ENCODE results near the gene HEBP1.

HEBP1 gene

DNA sequence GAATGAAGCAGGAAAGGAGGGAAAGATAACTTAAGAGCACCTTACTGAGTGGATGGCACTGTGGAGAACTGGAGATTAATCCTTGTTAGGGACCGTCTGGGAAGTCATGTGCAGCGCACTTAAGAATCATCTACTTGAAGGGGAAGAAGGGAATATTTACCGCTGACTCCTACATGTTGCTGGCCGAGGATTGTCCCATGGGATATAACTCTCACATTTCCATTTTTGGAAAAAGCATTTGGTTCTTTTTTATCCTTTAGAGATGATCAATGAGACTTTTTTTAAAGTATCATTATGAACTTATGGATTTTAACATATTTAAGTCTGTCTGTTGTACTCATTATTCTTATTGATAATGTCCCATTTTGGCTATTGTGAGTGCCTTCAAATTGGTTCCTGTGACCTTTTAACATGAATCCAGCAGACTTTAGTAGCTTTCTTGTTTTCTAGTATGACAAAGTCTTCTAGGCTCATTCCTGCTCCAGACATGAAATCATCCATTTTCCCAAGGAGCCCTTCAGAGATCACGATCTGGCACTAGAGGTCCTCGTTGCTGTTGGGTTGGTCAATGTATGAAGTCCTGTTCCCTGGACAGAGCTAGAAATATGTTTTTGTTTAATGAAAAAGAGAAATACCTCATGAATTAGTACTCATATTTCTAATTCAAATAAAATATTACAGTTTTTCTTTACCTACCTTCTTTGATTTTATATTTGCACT is 23.9 kb upstream of the HEBP1 start:
- no peak for DNase-seq

- DNase-seq: no peak
Observed at GRCh38 chr12:13022851-13023271, 22.8 kb upstream of the HEBP1 start.

DNA sequence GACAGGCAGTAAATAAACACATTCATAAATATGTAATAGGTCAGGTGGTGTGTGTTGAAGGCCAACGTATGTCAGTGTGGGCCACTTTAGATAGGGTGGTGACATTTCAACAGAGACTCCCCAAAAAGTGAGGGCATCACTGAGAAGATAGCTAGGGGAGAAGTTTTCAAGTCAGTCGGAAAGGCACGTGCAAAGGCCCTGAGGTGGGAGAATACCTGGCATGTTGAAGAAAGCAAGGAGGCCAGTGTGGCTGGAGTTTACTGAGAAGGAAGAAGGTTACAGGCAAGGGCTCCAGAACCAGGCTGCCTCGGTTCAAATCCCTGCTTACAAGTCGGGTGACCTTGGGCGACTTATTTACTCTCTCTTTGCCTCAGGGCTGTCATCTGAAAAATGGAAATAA is 11.0 kb upstream of the HEBP1 start:
- DNase-seq: no peak

- no peak for DNase-seq
Observed at GRCh38 chr12:13008741-13009380, 8.8 kb upstream of the HEBP1 start.

DNA sequence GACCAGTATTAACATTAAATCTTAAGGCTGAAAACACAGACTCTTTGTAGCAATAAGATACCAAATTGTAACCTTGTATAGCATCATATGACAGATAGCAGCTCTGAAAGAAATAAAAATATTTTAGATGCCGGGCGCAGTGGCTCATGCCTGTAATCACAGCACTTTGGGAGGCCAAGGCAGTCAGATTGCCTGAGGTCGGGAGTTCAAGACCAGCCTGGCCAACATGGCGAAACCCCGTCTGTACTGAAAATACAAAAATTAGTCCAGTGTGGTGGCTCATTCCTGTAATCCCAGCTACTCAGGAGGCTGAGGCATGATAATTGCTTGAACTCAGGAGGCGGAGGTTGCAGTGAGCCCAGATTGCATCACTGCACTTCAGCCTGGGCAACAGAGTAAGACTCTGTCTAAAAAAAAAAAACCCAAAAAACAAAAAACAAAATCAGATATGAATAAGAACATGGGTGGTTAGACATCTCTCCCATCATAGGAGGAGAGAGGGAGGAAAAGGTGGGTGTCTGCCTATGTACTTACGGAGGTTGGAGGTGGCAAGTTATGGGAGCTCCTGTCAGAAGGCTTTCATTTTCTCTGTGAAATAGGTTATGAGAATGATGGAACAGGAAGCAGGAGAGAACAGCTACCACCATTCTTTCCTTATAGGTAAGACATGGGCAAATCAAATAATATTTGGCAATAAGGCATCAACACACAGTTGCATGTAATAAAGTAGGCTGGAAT is 7.6 kb upstream of the HEBP1 start:
- DNase-seq: no peak

GRCh38 chr12:13005649-13006048 is 5.6 kb upstream of the HEBP1 start:
- DNase-seq: no peak

GRCh38 chr12:13004986-13005385 is 4.9 kb upstream of the HEBP1 start:
- no peak for DNase-seq

DNA sequence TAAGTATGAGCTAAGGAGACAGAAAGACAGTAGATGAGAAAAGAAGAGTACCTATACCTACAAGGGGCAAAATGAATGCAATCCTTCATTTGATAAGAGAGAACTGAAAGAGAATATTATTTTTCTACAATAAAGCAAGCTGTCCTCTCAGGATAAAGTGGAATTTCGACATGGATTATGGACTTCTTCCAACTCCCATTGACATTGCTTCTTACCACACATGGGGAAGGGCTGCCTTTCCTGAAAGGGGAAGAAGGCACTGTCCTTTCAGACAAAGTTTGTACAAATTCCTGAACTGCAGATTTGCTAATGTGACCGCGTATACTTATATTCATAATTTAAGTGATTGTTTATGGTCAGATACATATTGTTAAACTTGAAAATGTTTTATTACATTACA is 4.3 kb upstream of the HEBP1 start:
- no peak for DNase-seq

DNA sequence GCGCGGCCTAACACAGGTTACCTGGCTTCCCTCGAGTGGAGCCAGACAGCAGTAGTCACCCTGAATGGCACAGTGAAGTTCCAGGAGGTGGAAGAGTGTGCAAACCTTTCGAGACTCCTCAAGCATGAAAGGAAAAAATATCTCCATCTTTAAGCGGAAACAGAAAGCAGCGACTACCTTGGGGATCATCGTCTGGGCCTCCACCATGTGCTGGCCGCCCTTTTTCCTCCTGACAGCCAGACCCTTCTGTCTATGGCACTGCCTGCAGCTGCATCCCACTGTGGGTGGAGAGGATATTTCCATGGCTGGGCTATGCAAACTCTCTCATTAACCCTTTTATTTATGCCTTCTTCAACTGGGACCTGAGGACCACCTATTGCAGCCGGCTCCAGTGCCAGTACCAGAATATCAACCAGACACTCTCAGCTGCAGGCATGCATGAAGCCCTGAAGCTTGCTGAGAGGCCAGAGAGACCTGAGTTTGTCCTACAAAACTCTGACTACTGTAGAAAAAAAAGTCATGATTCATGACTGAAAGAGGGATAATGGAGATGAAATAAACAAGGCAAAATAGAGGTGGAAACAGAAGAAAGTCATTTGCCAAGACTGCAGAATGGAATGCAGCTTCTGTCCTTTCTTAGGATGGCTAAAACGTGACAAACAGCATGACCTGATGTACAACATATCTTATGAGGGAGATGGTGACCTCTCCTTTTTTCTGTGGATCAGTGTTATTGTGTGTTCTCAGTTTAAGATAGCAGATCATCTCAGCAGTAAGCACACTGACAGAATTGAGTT is 2.4 kb upstream of the HEBP1 start:
- no peak for DNase-seq

DNA sequence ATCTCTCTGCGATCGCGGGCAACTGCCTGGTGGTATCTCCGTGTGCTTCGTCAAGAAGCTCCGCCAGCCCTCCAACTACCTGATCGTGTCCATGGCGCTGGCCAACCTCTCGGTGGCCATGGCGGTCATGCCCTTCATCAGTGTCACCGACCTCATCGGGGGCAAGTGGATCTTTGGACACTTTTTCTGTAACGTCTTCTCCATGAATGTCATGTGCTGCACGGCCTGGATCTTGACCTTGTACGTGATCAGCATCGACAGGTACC is 1.6 kb upstream of the HEBP1 start:
- no peak for DNase-seq

- peak; percentile 52 for DNase-seq
Observed at GRCh38 chr12:13000925-13001774, 1.1 kb upstream of the HEBP1 start.

- DNase-seq: no peak
Observed at GRCh38 chr12:13000616-13000924, 505 bp upstream of the HEBP1 start.

- no peak for DNase-seq
Observed at GRCh38 chr12:12999271-12999958, 650 bp downstream of the HEBP1 start.

DNA sequence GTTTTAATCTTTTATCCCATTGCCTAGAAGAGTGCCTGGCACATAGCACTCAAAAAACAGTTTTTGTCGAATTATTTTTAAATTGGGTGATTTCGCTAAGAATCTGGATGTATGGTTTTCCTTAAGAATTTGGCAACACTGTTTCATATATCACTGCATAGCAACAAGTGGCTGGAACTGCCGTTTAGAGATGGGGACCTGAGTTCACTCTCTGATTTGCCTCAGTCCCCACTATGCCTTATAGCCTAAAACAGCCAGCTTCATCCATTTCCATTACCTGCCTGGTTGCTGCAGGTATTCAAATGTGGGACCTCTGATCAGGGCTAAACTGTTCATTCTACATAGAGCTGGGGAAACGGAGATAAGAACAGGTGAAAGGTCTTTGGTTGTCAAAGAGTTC is 1.8 kb downstream of the HEBP1 start:
- no peak for DNase-seq

DNA sequence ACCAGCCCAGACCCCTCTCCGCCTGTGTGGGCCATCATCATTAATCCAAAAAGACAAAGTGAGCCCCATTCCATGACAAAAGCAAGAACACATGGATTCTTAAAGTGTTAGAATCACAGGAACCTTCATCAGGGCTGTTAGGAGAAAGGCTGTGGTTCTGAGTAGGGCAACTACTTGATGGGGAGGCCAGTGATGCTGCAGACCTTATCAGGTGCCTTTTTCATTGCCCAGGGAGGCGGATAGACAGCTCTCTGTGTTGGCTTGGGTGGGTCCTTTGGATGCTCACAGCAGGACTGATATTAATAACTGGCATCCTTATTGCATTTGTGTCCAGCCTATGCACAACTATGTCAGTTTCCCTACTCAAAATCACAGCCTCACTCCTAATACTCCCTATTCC is 2.3 kb downstream of the HEBP1 start:
- DNase-seq: no peak

GRCh38 chr12:12997156-12997555 is 2.9 kb downstream of the HEBP1 start:
- no peak for DNase-seq

GRCh38 chr12:12996209-12996608 is 3.9 kb downstream of the HEBP1 start:
- DNase-seq: no peak

DNA sequence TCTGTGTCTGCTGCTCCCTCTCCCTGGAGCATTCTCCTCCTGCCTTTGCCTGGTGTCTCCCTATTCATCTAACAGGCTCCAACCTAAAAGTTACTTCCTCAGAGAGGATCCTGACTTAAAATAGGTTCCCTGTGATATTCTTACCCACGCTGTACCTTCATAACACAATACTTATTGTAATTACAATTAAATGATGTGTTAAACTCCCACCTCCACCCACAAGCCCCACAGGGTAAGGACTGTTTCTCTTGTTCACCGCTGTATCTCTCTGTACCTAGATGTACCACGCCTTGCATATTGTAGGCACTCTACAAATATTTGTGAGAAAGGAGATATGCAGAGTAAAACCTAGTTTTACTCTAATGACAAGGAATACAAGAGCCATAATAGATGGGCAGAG is 5.0 kb downstream of the HEBP1 start:
- no peak for DNase-seq

DNA sequence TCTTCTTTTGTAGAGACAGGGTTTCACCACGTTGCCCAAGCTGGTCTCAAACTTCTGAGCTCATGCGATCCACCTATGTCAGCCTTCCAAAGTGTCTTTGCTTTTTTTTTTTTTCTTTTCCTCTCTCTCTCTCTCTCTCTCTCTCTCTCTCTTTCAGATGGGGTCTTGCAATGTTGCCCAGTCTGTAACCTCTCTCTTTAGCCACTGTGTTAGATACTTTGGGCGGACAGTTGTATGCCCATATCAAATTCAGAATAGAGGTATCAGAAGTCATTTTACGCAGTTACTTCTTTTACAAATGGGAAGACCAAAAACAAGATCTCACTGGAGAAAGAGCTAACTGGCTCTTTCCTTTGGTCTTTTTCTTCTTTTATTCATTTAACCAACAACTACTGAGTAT is 6.7 kb downstream of the HEBP1 start:
- DNase-seq: no peak

- no peak for DNase-seq
Observed at GRCh38 chr12:12992418-12993130, 7.5 kb downstream of the HEBP1 start.

DNA sequence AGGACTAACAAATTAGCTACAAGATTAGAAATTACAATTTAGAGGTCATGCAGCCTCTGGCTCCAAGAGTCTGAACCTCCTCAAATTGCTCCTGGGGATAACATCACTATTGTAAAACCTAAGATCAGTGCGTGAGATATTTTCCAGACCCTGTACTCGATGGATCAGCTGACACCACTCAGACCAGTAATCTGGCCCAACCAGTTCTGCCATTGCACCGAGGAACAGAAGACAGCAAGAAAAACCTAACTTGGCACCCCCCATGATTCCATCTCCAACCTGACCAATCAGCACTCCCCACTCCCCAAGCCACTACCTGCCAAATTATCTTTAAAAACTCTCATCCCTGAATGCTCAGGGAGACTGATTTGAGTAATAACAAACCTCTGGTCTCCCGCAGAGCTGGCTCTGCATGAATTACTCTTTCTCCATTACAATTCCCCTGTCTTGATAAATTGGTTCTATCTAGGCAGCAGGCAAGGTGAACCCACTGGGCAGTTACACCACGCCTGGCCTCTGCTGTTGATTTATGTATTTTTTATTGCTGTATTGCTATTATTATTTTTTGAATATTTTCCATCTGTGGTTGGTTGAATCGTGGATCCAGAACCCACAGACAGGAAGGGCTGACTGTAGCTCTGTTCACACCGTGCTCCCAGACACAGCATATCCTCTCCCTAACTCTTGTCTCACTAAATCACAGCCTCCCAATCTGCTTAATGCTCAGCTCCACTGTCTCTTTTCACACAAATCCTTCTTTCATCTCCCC is 9.2 kb downstream of the HEBP1 start:
- DNase-seq: no peak
